GM12878 (cell line): ENCODE measurements around the gene SFMBT1. TPM values are rescaled to one million over a fixed set of nuclear protein-coding genes. Genes with fewer than 3 reads are reported as not detected.

Source experiments
- ATAC-seq: fragments of 200-7000 bp; cut with Tn5 transposase; 3 replicates; pipeline ENCODE4 v1.9.1; 2020; ENCODE audit warnings: mild to moderate bottlenecking, moderate library complexity
- BruUV-seq: library from RNA; stranded (reverse); fragments of 400-500 nt; replicated peaks from 2 replicates; lab custom pipeline; 2021; lab: Mats Ljungman, UMichigan
- CTCF ChIA-PET: fragments of 300-600 bp; sonication (Branson Sonifier 250); formaldehyde crosslinking; extraction: SDS; loops from one replicate; lab custom pipeline; 2021; ENCODE audit warnings: inconsistent platforms; lab: Yijun Ruan, JAX
- POLR2A ChIA-PET: fragments of 350-600 bp; formaldehyde crosslinking; extraction: SDS; loops from one replicate; lab custom pipeline; 2021; ENCODE audit warnings: inconsistent platforms; lab: Charles Lee
- RAD21 ChIA-PET: fragments of 300-600 bp; sonication (Branson Sonifier 250); formaldehyde crosslinking; loops from one replicate; lab custom pipeline; 2023; ENCODE audit warnings: antibody characterized with exemption; ENCODE audit not compliant: unreplicated experiment; lab: Charles Lee
- SMC1A ChIA-PET: fragments of 300-600 bp; sonication (Branson Sonifier 250); formaldehyde crosslinking; loops from one replicate; lab custom pipeline; 2023; ENCODE audit not compliant: unreplicated experiment, uncharacterized antibody; lab: Charles Lee
- DNase-seq: peaks from one replicate; pipeline ENCODE4 v3.0.0-alpha.2; 2011; ENCODE audit warnings: low read depth, low spot score
- FAIRE-seq: peaks from 3 replicates; lab custom pipeline; 2011; peaks lifted over from hg19 to GRCh38; lab: Jason Lieb, UNC
- H2AFZ ChIP-seq: 2 replicates; pipeline ENCODE4 v1.6.0; 2011; ENCODE audit warnings: low read depth, low read length, control low read depth; ENCODE audit not compliant: control insufficient read depth
- H3K27ac ChIP-seq: 2 replicates; pipeline ENCODE4 v1.5.1; 2011; ENCODE audit warnings: control low read depth; ENCODE audit not compliant: control insufficient read depth, insufficient read depth
- H3K27me3 ChIP-seq, 2 experiments: replicated peaks in 1 of 2; 2 replicates each; pipeline versions ENCODE4 v1.6.0 to v1.6.1; 2011; ENCODE audit warnings: low read length in 1 of 2; ENCODE audit not compliant: control insufficient read depth in 2 of 2, insufficient read depth in 2 of 2
- H3K36me3 ChIP-seq, 2 experiments: 2 replicates each; pipeline ENCODE4 v1.5.1; 2011; ENCODE audit warnings: low read length in 1 of 2; ENCODE audit not compliant: control insufficient read depth in 2 of 2, insufficient read depth in 2 of 2
- H3K4me1 ChIP-seq: 2 replicates; pipeline ENCODE4 v1.6.1; 2011; ENCODE audit warnings: mild to moderate bottlenecking, low read length, moderate library complexity, mixed read lengths; ENCODE audit not compliant: control insufficient read depth, insufficient read depth
- H3K4me2 ChIP-seq: 2 replicates; pipeline ENCODE4 v1.6.0; 2011; ENCODE audit warnings: control low read depth; ENCODE audit not compliant: control insufficient read depth, insufficient read depth
- H3K4me3 ChIP-seq: fragments of 200-600 bp; sonication (generic); 2 replicates; pipeline ENCODE4 v1.5.1; 2016
- H3K79me2 ChIP-seq: 2 replicates; pipeline ENCODE4 v1.6.0; 2011; ENCODE audit warnings: low read length; ENCODE audit not compliant: control insufficient read depth, insufficient read depth
- H3K9ac ChIP-seq: 2 replicates; pipeline ENCODE4 v1.8.0; 2011; ENCODE audit warnings: low read length, control low read depth, mixed read lengths; ENCODE audit not compliant: control insufficient read depth, insufficient read depth
- H3K9me3 ChIP-seq: replicated peaks from 3 replicates; pipeline ENCODE4 v1.5.1; 2011; ENCODE audit warnings: mild to moderate bottlenecking, low read length; ENCODE audit not compliant: control insufficient read depth, insufficient read depth
- H4K20me1 ChIP-seq: 2 replicates; pipeline ENCODE4 v1.6.0; 2011; ENCODE audit not compliant: control insufficient read depth, insufficient read depth
- CBX5 ChIP-seq: sonication (generic); IDR thresholded peaks from 2 replicates; pipeline ENCODE4 v1.6.1; 2016; ENCODE audit warnings: low read depth, moderate library complexity, mild to moderate bottlenecking, inconsistent platforms
- EZH2 ChIP-seq: IDR thresholded peaks from 2 replicates; pipeline ENCODE4 v1.6.1; 2012; ENCODE audit warnings: low read depth, mild to moderate bottlenecking, control low read depth, inconsistent platforms, low read length, borderline replicate concordance; ENCODE audit not compliant: control insufficient read depth
- MEF2A ChIP-seq: IDR thresholded peaks from 2 replicates; pipeline ENCODE4 v1.6.1; 2011; ENCODE audit warnings: low read depth, mild to moderate bottlenecking, low read length, moderate library complexity; ENCODE audit not compliant: insufficient read depth
- POLR2AphosphoS2 ChIP-seq: IDR thresholded peaks from 2 replicates; pipeline ENCODE4 v1.6.1; 2011; ENCODE audit warnings: low read depth, mild to moderate bottlenecking, low read length, improper control_type of control experiment, moderate library complexity
- POU2F2 ChIP-seq: IDR thresholded peaks from 3 replicates; pipeline ENCODE4 v1.6.1; 2011; ENCODE audit warnings: low read depth, mild to moderate bottlenecking, low read length, borderline replicate concordance
- RFX5 ChIP-seq: IDR thresholded peaks from 2 replicates; pipeline ENCODE4 v1.6.1; 2011; ENCODE audit warnings: low read depth, low read length, improper control_type of control experiment
- TAF1 ChIP-seq: IDR thresholded peaks from 2 replicates; pipeline ENCODE4 v1.6.1; 2011; ENCODE audit warnings: mild to moderate bottlenecking, low read depth, low read length, borderline replicate concordance
- WGBS: methylation state at CpG from one replicate; pipeline ENCODE4 v1.1.6; 2016; ENCODE audit warnings: low lambda C conversion rate; ENCODE audit not compliant: insufficient replicate concordance, insufficient coverage; ENCODE audit errors: missing lambda C conversion rate; 5-methylcytosine and 5-hydroxymethylcytosine counted together
- in situ Hi-C: fragments of 300-500 bp; cut with MboI; formaldehyde crosslinking; loops from 9 replicates; pipeline ENCODE4 v1.14.3; 2018; ENCODE audit warnings: mixed read lengths
- intact Hi-C: fragments of 100-400 bp; cut with micrococcal nuclease; formaldehyde crosslinking; loops from one replicate; pipeline ENCODE4 v1.14.2; 2022; ENCODE audit not compliant: unreplicated experiment
- polyA plus RNA-seq, 11 experiments: library from polyadenylated mRNA; depleted of rRNA in 4 of 11; unstranded in 6 of 11; stranded (reverse) in 5 of 11; fragments of >200 nt; fragmentation: Nextera tagmentation in 4 of 11; fragmentation: Illumina TruSeq in 1 of 11; extraction: Ambion mirVana in 4 of 11; extraction: Trizol in 1 of 11; gene quantifications; 1 replicate in 1 of 11; 2 replicates in 10 of 11; pipeline versions ENCODE4 v1.2.1 to v1.2.3, GENCODE V29; 2011 to 2016; ENCODE audit warnings: inconsistent platforms in 2 of 11, missing spikeins in 2 of 11, low read depth in 1 of 11
- total RNA-seq, 4 experiments: library from RNA; depleted of rRNA in 3 of 4; stranded (reverse); fragments of >200 nt in 3 of 4; fragmentation: Illumina TruSeq in 1 of 4; extraction: Trizol in 1 of 4; gene quantifications; 2 replicates each; pipeline versions ENCODE4 v1.2.1 to v1.2.3, GENCODE V29; 2013 to 2021
- TF ChIP-seq, protein P1 (sequence below): fragments of 450-650 bp; IDR thresholded peaks from 2 replicates; pipeline ENCODE4 v1.6.1; 2018; ENCODE audit warnings: mild to moderate bottlenecking, low read depth, moderate library complexity; ENCODE audit not compliant: partially characterized antibody
- TF ChIP-seq, protein P2 (sequence below): fragments of 450-650 bp; IDR thresholded peaks from 2 replicates; pipeline ENCODE4 v1.6.1; 2017; ENCODE audit warnings: mild to moderate bottlenecking, moderate library complexity

SFMBT1 gene
- total and polyA plus RNA-seq, 10 of the 15 experiments (the other 5 are each of a cell fraction or from before 2014, with no cell fraction given) = 3.2 to 19.5 (median 11.4) TPM

DNA sequence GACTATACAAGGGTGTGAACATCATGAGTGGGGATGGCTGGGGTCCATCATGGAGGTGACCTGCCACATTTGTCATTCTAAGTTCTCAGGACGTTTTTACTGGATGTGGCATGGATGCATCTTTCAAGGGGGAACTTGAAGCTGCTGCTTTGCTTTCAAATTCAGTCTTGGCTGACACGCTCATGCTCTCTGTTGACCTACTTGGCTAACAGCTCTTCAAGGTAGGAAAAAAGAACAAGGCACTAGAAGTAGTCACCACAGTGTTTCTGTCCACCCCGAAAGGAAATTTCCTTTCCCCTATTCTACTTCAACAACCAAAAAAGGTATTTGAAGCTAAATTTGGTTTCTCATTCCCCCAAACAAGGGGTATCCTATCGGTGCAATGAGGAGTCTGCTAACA, 163.5 kb downstream of the SFMBT1 start:
- no peak for TF ChIP-seq POU2F2
- TF ChIP-seq, all 136 proteins: peak for 0
- Histone ChIP-seq H3K9me3 (no peaks in the 10 kb centered on the region; the same call in 1 of the 3 replicates), H3K27me3 (no peaks in the 10 kb centered on the region), H3K9ac (no peak overlapping the region), H4K20me1 (no peaks in the 10 kb centered on the region), H3K79me2 (peaks cover 3% of the 10 kb centered on the region), H2AFZ (no peak overlapping the region), H3K4me2 (no peak overlapping the region), H3K27ac (no peak overlapping the region), H3K4me3 (no peak overlapping the region), H3K36me3 (peaks cover 2 to 9% of the 10 kb centered on the region in 2 experiments; a peak in 2 of 4 replicates), H3K4me1 (peaks cover 15% of the 10 kb centered on the region)
- in situ Hi-C loops (no loop called here), intact Hi-C loops (no loop called here)
- FAIRE-seq = no peak
- RAD21 ChIA-PET = no interaction called here
- CTCF ChIA-PET = interaction anchor here (1.2 to 4.8 kb wide), 2 partner anchors 10 to 36 kb away, joined by 3 to 28 read pairs; no protein-coding TSS in a partner anchor
- SMC1A ChIA-PET = interaction anchor here (1.3 to 1.7 kb wide), 2 partner anchors 13 to 102 kb away, joined by 3 to 7 read pairs; no protein-coding TSS in a partner anchor
- no peak for ATAC-seq
- no TSS peak for BruUV-seq
- 75% methylated on average over 4 of the region's 4 CpGs for WGBS
- POLR2A ChIA-PET = interaction anchor here (0.5 to 1.1 kb wide), 2 partner anchors 11 to 18 kb away, joined by 3 to 7 read pairs; no protein-coding TSS in a partner anchor
- DNase-seq = no peak

DNA sequence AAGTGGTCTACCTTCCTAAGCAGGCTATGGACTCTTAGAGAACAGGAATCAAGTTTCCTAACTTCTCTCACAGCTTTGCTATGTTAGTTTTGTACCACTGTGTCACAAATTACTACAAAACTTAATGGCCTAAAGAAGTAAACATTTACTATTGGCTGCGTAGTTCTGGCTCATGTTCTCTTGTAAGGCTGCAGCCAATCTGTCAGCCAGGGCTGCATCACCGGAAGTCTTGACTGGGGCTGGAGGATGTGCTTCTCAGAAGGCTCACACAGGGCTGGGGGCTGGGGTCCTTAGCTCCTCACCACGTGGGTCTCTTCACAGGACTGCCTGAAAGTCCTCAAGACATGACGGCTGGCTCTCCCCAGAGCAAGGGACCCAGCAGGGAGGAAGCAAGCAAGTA, 164.0 kb downstream of the SFMBT1 start:
- 88% methylated on average over 4 of the region's 4 CpGs for WGBS
- intact Hi-C loops = no loop called here
- ChIA-PET POLR2A (no interaction called here), RAD21 (interaction anchor here (2.2 kb wide), 1 partner anchor 11 kb away, joined by 17 read pairs; no protein-coding TSS in a partner anchor), CTCF (interaction anchor here (1.2 to 4.8 kb wide), 2 partner anchors 11 to 35 kb away, joined by 3 to 28 read pairs; no protein-coding TSS in a partner anchor), SMC1A (interaction anchor here (1.1 to 1.7 kb wide), 2 partner anchors 14 to 53 kb away, joined by 3 to 7 read pairs; no protein-coding TSS in a partner anchor)
- H3K9ac ChIP-seq = no peak overlapping the region
- no peak overlapping the region for H3K27ac ChIP-seq
- H3K4me3 ChIP-seq = no peak overlapping the region
- FAIRE-seq (no peak), DNase-seq (no peak), ATAC-seq (no peak)
- in situ Hi-C loops = no loop called here
- no peak overlapping the region for H2AFZ ChIP-seq
- peaks cover 15% of the 10 kb centered on the region for H3K4me1 ChIP-seq
- peaks cover 3 to 9% of the 10 kb centered on the region in 2 experiments; a peak in 3 of 4 replicates for H3K36me3 ChIP-seq
- H3K4me2 ChIP-seq = no peak overlapping the region
- H3K27me3 ChIP-seq = no peaks in the 10 kb centered on the region
- H4K20me1 ChIP-seq = no peaks in the 10 kb centered on the region
- H3K79me2 ChIP-seq = peaks cover 3% of the 10 kb centered on the region
- H3K9me3 ChIP-seq = no peaks in the 10 kb centered on the region; the same call in 1 of the 3 replicates
- no TSS peak for BruUV-seq
- TF ChIP-seq POLR2AphosphoS2 (no peak), MEF2A (no peak), CBX5 (no peak), TAF1 (no peak), EZH2 (no peak), RFX5 (no peak)
- TF ChIP-seq, protein P1, sequence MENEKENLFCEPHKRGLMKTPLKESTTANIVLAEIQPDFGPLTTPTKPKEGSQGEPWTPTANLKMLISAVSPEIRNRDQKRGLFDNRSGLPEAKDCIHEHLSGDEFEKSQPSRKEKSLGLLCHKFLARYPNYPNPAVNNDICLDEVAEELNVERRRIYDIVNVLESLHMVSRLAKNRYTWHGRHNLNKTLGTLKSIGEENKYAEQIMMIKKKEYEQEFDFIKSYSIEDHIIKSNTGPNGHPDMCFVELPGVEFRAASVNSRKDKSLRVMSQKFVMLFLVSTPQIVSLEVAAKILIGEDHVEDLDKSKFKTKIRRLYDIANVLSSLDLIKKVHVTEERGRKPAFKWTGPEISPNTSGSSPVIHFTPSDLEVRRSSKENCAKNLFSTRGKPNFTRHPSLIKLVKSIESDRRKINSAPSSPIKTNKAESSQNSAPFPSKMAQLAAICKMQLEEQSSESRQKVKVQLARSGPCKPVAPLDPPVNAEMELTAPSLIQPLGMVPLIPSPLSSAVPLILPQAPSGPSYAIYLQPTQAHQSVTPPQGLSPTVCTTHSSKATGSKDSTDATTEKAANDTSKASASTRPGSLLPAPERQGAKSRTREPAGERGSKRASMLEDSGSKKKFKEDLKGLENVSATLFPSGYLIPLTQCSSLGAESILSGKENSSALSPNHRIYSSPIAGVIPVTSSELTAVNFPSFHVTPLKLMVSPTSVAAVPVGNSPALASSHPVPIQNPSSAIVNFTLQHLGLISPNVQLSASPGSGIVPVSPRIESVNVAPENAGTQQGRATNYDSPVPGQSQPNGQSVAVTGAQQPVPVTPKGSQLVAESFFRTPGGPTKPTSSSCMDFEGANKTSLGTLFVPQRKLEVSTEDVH = no peak
- TF ChIP-seq, protein P2, sequence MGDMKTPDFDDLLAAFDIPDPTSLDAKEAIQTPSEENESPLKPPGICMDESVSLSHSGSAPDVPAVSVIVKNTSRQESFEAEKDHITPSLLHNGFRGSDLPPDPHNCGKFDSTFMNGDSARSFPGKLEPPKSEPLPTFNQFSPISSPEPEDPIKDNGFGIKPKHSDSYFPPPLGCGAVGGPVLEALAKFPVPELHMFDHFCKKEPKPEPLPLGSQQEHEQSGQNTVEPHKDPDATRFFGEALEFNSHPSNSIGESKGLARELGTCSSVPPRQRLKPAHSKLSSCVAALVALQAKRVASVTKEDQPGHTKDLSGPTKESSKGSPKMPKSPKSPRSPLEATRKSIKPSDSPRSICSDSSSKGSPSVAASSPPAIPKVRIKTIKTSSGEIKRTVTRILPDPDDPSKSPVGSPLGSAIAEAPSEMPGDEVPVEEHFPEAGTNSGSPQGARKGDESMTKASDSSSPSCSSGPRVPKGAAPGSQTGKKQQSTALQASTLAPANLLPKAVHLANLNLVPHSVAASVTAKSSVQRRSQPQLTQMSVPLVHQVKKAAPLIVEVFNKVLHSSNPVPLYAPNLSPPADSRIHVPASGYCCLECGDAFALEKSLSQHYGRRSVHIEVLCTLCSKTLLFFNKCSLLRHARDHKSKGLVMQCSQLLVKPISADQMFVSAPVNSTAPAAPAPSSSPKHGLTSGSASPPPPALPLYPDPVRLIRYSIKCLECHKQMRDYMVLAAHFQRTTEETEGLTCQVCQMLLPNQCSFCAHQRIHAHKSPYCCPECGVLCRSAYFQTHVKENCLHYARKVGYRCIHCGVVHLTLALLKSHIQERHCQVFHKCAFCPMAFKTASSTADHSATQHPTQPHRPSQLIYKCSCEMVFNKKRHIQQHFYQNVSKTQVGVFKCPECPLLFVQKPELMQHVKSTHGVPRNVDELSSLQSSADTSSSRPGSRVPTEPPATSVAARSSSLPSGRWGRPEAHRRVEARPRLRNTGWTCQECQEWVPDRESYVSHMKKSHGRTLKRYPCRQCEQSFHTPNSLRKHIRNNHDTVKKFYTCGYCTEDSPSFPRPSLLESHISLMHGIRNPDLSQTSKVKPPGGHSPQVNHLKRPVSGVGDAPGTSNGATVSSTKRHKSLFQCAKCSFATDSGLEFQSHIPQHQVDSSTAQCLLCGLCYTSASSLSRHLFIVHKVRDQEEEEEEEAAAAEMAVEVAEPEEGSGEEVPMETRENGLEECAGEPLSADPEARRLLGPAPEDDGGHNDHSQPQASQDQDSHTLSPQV = no peak
